K562 (cell line): ENCODE results near the gene MCCC2. TPM values are rescaled to one million over a fixed set of nuclear protein-coding genes. Genes with fewer than 3 reads are reported as not detected.

ENCODE experiments used
- ATAC-seq: fragments of 200-7000 bp; cut with Tn5 transposase; 3 replicates; pipeline ENCODE4 v1.9.1; 2020; ENCODE audit warnings: moderate library complexity
- Bru-seq: library from RNA; stranded (reverse); fragments of 400-500 nt; gene quantifications from one replicate; lab custom pipeline; 2021; lab: Mats Ljungman, UMichigan
- BruChase-seq, 2 experiments: library from RNA; stranded (reverse); fragments of 400-500 nt; gene quantifications; one replicate each; lab custom pipeline; 2021; lab: Mats Ljungman, UMichigan
- BruUV-seq: library from RNA; stranded (reverse); fragments of 400-500 nt; replicated peaks from 2 replicates; lab custom pipeline; 2021; lab: Mats Ljungman, UMichigan
- CTCF ChIA-PET: fragments of 300-600 bp; formaldehyde crosslinking; extraction: SDS; loops from one replicate; lab custom pipeline; 2021; ENCODE audit warnings: low intra/inter-chr PET ratio; lab: Yijun Ruan, JAX
- POLR2A ChIA-PET: fragments of 300-600, 350-650 bp; sonication (Branson Sonifier 250); formaldehyde crosslinking; extraction: SDS; loops from one replicate; lab custom pipeline; 2021; ENCODE audit warnings: antibody characterized with exemption, inconsistent platforms; lab: Yijun Ruan, JAX
- DNase-seq, 4 experiments: peaks; one replicate each; pipeline versions ENCODE4 v3.0.0 to v3.0.0-alpha.2; 2011 to 2018; ENCODE audit warnings: low spot score in 3 of 4, mixed read lengths in 3 of 4; ENCODE audit errors: extremely low read depth in 1 of 4
- FAIRE-seq: peaks from 2 replicates; lab custom pipeline; 2011; peaks lifted over from hg19 to GRCh38; lab: Jason Lieb, UNC
- H2AFZ ChIP-seq: 2 replicates; pipeline ENCODE4 v1.6.0; 2011; ENCODE audit warnings: low read depth, low read length, control low read depth, inconsistent platforms
- H3K27ac ChIP-seq: fragments of 200-600 bp; 3 replicates; pipeline ENCODE4 v1.8.0; 2011; ENCODE audit warnings: low read depth, mild to moderate bottlenecking, control low read depth, inconsistent platforms, low read length, moderate library complexity, mixed read lengths; ENCODE audit errors: extremely low read depth
- H3K27me3 ChIP-seq, 2 experiments: fragments of 300-600 bp in 1 of 2; 2 replicates in 1 of 2; 3 replicates in 1 of 2; pipeline versions ENCODE4 v1.6.0 to v1.8.0; 2011; ENCODE audit warnings: inconsistent platforms in 2 of 2, low read length in 2 of 2, mild to moderate bottlenecking in 1 of 2, mixed read lengths in 1 of 2, moderate library complexity in 1 of 2; ENCODE audit not compliant: control insufficient read depth in 2 of 2, insufficient read depth in 2 of 2
- H3K36me3 ChIP-seq: fragments of 300-600 bp; 3 replicates; pipeline ENCODE4 v1.8.0; 2011; ENCODE audit warnings: mild to moderate bottlenecking, low read length, inconsistent platforms; ENCODE audit not compliant: control insufficient read depth, insufficient read depth
- H3K4me1 ChIP-seq, 2 experiments: fragments of 200-600 bp in 1 of 2; replicated peaks in 1 of 2; 2 replicates in 1 of 2; 3 replicates in 1 of 2; pipeline versions ENCODE4 v1.5.1 to v1.8.0; 2011; ENCODE audit warnings: inconsistent platforms in 2 of 2, low read length in 2 of 2, mild to moderate bottlenecking in 1 of 2, mixed read lengths in 1 of 2, moderate library complexity in 1 of 2; ENCODE audit not compliant: control insufficient read depth in 2 of 2, insufficient read depth in 2 of 2
- H3K4me2 ChIP-seq: 2 replicates; pipeline ENCODE4 v1.6.1; 2011; ENCODE audit warnings: low read length, control low read depth, inconsistent platforms, mixed read lengths; ENCODE audit not compliant: insufficient read depth
- H3K4me3 ChIP-seq: fragments of 200-600 bp; sonication (generic), shearing (Covaris generic); 2 replicates; pipeline ENCODE4 v1.5.1; 2016; ENCODE audit warnings: control low read depth, inconsistent platforms
- H3K79me2 ChIP-seq: fragments of 200-600 bp; 3 replicates; pipeline ENCODE4 v1.8.0; 2011; ENCODE audit warnings: low read length, inconsistent platforms; ENCODE audit not compliant: control insufficient read depth, insufficient read depth
- H3K9ac ChIP-seq, 2 experiments: 2 replicates each; pipeline versions ENCODE4 v1.6.0 to v1.6.1; 2011; ENCODE audit warnings: low read depth in 2 of 2, low read length in 2 of 2, control low read depth in 1 of 2, inconsistent platforms in 1 of 2, mild to moderate bottlenecking in 1 of 2, mixed read lengths in 1 of 2; ENCODE audit not compliant: insufficient read depth in 1 of 2
- H3K9me1 ChIP-seq: one replicate; pipeline ENCODE4 v1.6.0; 2011; ENCODE audit warnings: inconsistent platforms, mild to moderate bottlenecking, low read length, moderate library complexity; ENCODE audit not compliant: control insufficient read depth, insufficient read depth
- H3K9me3 ChIP-seq: replicated peaks from 2 replicates; pipeline ENCODE4 v1.5.1; 2011; ENCODE audit warnings: low read depth, low read length, inconsistent platforms; ENCODE audit not compliant: control insufficient read depth, insufficient read depth
- H4K20me1 ChIP-seq: replicated peaks from 2 replicates; pipeline ENCODE4 v1.6.1; 2011; ENCODE audit warnings: low read length, inconsistent platforms, mixed read lengths; ENCODE audit not compliant: control insufficient read depth, insufficient read depth
- CBFA2T2 ChIP-seq: fragments of 450-650 bp; conservative IDR thresholded peaks from 2 replicates; pipeline ENCODE4 v1.6.1; 2017; ENCODE audit warnings: mild to moderate bottlenecking
- EHMT2 ChIP-seq: fragments of 450-650 bp; IDR thresholded peaks from 2 replicates; pipeline ENCODE4 v1.6.1; 2018; ENCODE audit warnings: antibody characterized with exemption
- ETV1 ChIP-seq: fragments of 450-650 bp; conservative IDR thresholded peaks from 2 replicates; pipeline ENCODE4 v1.6.1; 2016; ENCODE audit warnings: missing genetic modification characterization, control low read depth, low read depth, missing compliant biosample characterization
- GABPB2 ChIP-seq: fragments of 250-450 bp; sonication (Bioruptor Pico); conservative IDR thresholded peaks from 2 replicates; pipeline ENCODE4 v1.5.1; 2021; ENCODE audit warnings: mild to moderate bottlenecking
- GTF2A2 ChIP-seq: IDR thresholded peaks from 2 replicates; pipeline ENCODE4 v1.6.1; 2016; ENCODE audit warnings: mild to moderate bottlenecking, missing genetic modification characterization, missing compliant biosample characterization
- HMGN3 ChIP-seq: IDR thresholded peaks from 2 replicates; pipeline ENCODE4 v1.6.1; 2011; ENCODE audit warnings: borderline replicate concordance, low read depth, mild to moderate bottlenecking, mixed read lengths, low read length; ENCODE audit not compliant: insufficient read length; ENCODE audit errors: extremely low read depth
- KLF16 ChIP-seq: IDR thresholded peaks from 2 replicates; pipeline ENCODE4 v1.6.1; 2016; ENCODE audit warnings: antibody characterized with exemption
- LARP7 ChIP-seq: fragments of 450-650 bp; IDR thresholded peaks from 2 replicates; pipeline ENCODE4 v1.6.1; 2016
- MAZ ChIP-seq, 2 experiments: fragments of 450-650 bp in 1 of 2; sonication (generic) in 1 of 2; formaldehyde crosslinking; IDR thresholded peaks in 1 of 2; conservative IDR thresholded peaks in 1 of 2; 2 replicates each; pipeline versions ENCODE4 v1.4.0 to v1.5.0; 2020; ENCODE audit warnings: mild to moderate bottlenecking in 1 of 2, missing genetic modification reagents in 1 of 2
- PHF20 ChIP-seq: fragments of 450-650 bp; IDR thresholded peaks from 2 replicates; pipeline ENCODE4 v1.6.1; 2018; ENCODE audit not compliant: partially characterized antibody
- RUNX1 ChIP-seq: sonication (generic); IDR thresholded peaks from 2 replicates; pipeline ENCODE4 v1.6.1; 2016; ENCODE audit warnings: antibody characterized with exemption, low read depth
- SMAD4 ChIP-seq: fragments of 250-450 bp; sonication (Bioruptor Pico); conservative IDR thresholded peaks from 2 replicates; pipeline ENCODE4 v1.8.0; 2021; ENCODE audit warnings: inconsistent platforms, mild to moderate bottlenecking, moderate library complexity
- TCF7L2 ChIP-seq: fragments of 150-350 bp; IDR thresholded peaks from 2 replicates; pipeline ENCODE4 v1.6.1; 2016; ENCODE audit warnings: low read depth, mild to moderate bottlenecking, low read length, moderate library complexity
- WGBS: fragments of 100-300 bp; shearing (Covaris generic); methylation state at CpG from one replicate; pipeline ENCODE4 v1.1.6; 2016; ENCODE audit warnings: low coverage, mixed read lengths; ENCODE audit not compliant: insufficient coverage; ENCODE audit errors: missing lambda C conversion rate; 5-methylcytosine and 5-hydroxymethylcytosine counted together
- in situ Hi-C: fragments of 300-500 bp; cut with MboI; formaldehyde crosslinking; loops from 4 replicates; pipeline ENCODE4 v1.15.0; 2018; ENCODE audit warnings: inconsistent platforms, mixed read lengths
- intact Hi-C: fragments of 100-400 bp; cut with micrococcal nuclease; formaldehyde crosslinking; loops from 2 replicates; pipeline ENCODE4 v1.14.2; 2022
- long read RNA-seq, 3 experiments: library from polyadenylated mRNA in 2 of 3; library from RNA in 1 of 3; unstranded in 2 of 3; stranded (forward) in 1 of 3; transcript quantifications; one replicate each; pipeline ENCODE4 v2.0.0, GENCODE V29; 2019 to 2022
- polyA minus RNA-seq, 3 experiments: library from RNA; depleted of rRNA, polyadenylated mRNA; stranded (reverse); fragments of >200 nt; gene quantifications; 2 replicates each; pipeline ENCODE4 v1.2.3, GENCODE V29; 2011
- polyA plus RNA-seq, 8 experiments: library from polyadenylated mRNA; depleted of rRNA in 4 of 8; stranded (reverse) in 5 of 8; unstranded in 3 of 8; fragments of >200 nt; fragmentation: Nextera tagmentation in 2 of 8; fragmentation: Illumina TruSeq in 1 of 8; extraction: Ambion mirVana in 2 of 8; extraction: Trizol in 1 of 8; gene quantifications; 2 replicates each; pipeline versions ENCODE4 v1.2.1 to v1.2.3, GENCODE V29; 2011 to 2014; ENCODE audit warnings: inconsistent platforms in 1 of 8, missing spikeins in 1 of 8
- total RNA-seq, 7 experiments: library from RNA; depleted of rRNA in 6 of 7; stranded (reverse); fragments of >200 nt in 6 of 7; fragmentation: Illumina TruSeq in 2 of 7; extraction: Trizol in 2 of 7; gene quantifications; 2 replicates each; pipeline versions ENCODE4 v1.2.1 to v1.2.3, GENCODE V29; 2011 to 2021; ENCODE audit warnings: low replicate concordance in 1 of 7
- TF ChIP-seq, protein P1 (sequence below): fragments of 450-650 bp; formaldehyde crosslinking; IDR thresholded peaks from 2 replicates; pipeline ENCODE4 v1.4.0; 2020; ENCODE audit warnings: mild to moderate bottlenecking, moderate library complexity

The MCCC2 gene
- 32.5 and 56.3 TPM in 2 replicates for total RNA-seq (2011; cell fraction: chromatin; rRNA removed; ENCODE audit: low replicate concordance)
- total RNA-seq (2011; cell fraction: nucleolus; rRNA removed) = 16.7 and 18.3 TPM in 2 replicates
- total RNA-seq (2011; cell fraction: nucleoplasm; rRNA removed) = 26.6 and 38.1 TPM in 2 replicates
- total RNA-seq (2014; rRNA removed) = 37.0 and 45.8 TPM in 2 replicates
- total RNA-seq (2014; rRNA removed; fragmentation: Illumina TruSeq; extraction: Trizol) = 56.1 and 63.6 TPM in 2 replicates
- total RNA-seq (2015; rRNA removed; fragmentation: Illumina TruSeq; extraction: Trizol) = 46.4 and 48.8 TPM in 2 replicates
- total RNA-seq (2021) = 62.2 and 69.8 TPM in 2 replicates
- polyA plus RNA-seq (2011; rRNA removed) = 58.3 and 68.9 TPM in 2 replicates
- polyA plus RNA-seq (2011; cell fraction: cytosol; rRNA removed) = 41.7 and 61.3 TPM in 2 replicates
- 27.3 and 29.3 TPM in 2 replicates for polyA plus RNA-seq (2011; cell fraction: nucleus; rRNA removed)
- polyA plus RNA-seq (2012) = 31.1 and 45.4 TPM in 2 replicates
- polyA plus RNA-seq (2014; fragmentation: Illumina TruSeq; extraction: Trizol) = 66.5 and 77.9 TPM in 2 replicates
- polyA plus RNA-seq (2014; fragmentation: Nextera tagmentation; extraction: Ambion mirVana) = 10 to 100 TPM; 17.1 to 21.0 TPM
- 48.3 and 52.5 TPM in 2 replicates for polyA plus RNA-seq (2014; rRNA removed)
- 78.0 and 83.5 TPM in 2 replicates for polyA minus RNA-seq (2011; rRNA and poly(A)+ RNA removed)
- polyA minus RNA-seq (2011; cell fraction: cytosol; rRNA and poly(A)+ RNA removed) = 43.0 and 49.0 TPM in 2 replicates
- 19.9 and 32.1 TPM in 2 replicates for polyA minus RNA-seq (2011; cell fraction: nucleus; rRNA and poly(A)+ RNA removed)
- percentile 77 among the genes with signal in this experiment for Bru-seq, nascent RNA
- BruChase-seq, experiment 1, labeled RNA remaining after a 2-hour chase = percentile 78 among the genes with signal in this experiment
- percentile 76 among the genes with signal in this experiment for BruChase-seq, experiment 2, labeled RNA remaining after a 6-hour chase
- long read RNA-seq, experiment 1, transcript MCCC2-201 (17 exons, 3,665 nt) = major isoform, 40 of 150 reads
- long read RNA-seq, experiment 1, transcript MCCC2-205 (11 exons, 1,214 nt) = minor isoform, 5 of 150 reads
- long read RNA-seq, experiment 1, partial matches to known transcripts = 29 of 150 reads
- long read RNA-seq, experiment 1, other reads (novel, unspliced or antisense) = 76 of 150 reads
- long read RNA-seq, experiment 2, partial matches to known transcripts = 44 of 72 reads
- long read RNA-seq, experiment 2, other reads (novel, unspliced or antisense) = 26 of 72 reads
- long read RNA-seq, experiment 3, transcript MCCC2-201 (17 exons, 3,665 nt) = major isoform, 11 of 56 reads
- long read RNA-seq, experiment 3, partial matches to known transcripts = 4 of 56 reads
- long read RNA-seq, experiment 3, other reads (novel, unspliced or antisense) = 39 of 56 reads

DNA sequence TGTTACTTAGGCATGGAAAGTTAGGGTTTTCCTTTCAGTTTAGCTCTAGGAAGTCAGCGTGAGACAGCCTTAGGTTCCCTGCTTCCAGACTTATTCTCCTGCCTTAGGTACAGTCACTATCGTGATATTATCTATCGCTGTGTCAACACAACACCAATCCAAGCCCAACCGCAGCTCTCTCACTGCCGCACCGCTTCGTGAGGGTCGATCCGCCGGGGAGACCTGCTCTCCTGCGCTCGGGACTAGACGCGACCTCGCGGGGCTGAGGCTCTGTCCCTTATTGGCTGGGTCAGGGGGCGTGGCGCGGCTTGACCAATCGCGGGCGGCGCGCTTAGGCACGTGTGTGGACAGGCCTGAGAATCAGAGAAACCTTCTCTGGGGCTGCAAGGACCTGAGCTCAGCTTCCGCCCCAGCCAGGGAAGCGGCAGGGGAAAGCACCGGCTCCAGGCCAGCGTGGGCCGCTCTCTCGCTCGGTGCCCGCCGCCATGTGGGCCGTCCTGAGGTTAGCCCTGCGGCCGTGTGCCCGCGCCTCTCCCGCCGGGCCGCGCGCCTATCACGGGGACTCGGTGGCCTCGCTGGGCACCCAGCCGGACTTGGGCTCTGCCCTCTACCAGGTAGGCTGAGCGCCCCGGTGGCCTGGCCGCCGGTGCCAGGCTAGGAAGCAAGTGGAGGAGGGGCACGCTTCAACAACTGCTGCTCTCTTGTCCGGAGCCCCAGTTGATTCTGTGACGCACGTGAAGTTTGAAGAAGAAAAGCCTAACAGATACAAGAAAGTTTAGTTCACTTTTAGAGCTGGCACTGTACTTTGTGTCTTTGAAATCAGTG is at the start of gene MCCC2:
MCCC2 (plus strand) TSS at position 400 of the 825 bp plus-strand sequence; CDS start at position 486, 86 bp downstream.
- Histone ChIP-seq H3K4me1 (peaks cover 11 to 12% of the 10 kb centered on the region in 2 experiments; a peak in 4 of 5 replicates), H3K4me3 (peak within 1 kb of the TSS; percentile 85), H2AFZ (peak within 1 kb of the TSS; percentile 97), H3K36me3 (peaks cover 3% of the 10 kb centered on the region; the same call in 2 of the 3 replicates), H3K9me3 (no peaks in the 10 kb centered on the region), H3K9ac (peak within 1 kb of the TSS; percentile 92 to 94), H3K4me2 (peak within 1 kb of the TSS; percentile 97), H3K79me2 (peaks cover 40% of the 10 kb centered on the region), H3K27ac (peak within 1 kb of the TSS; percentile 86), H3K27me3 (no peaks in the 10 kb centered on the region), H4K20me1 (no peaks in the 10 kb centered on the region), H3K9me1 (no peaks in the 10 kb centered on the region)
- in situ Hi-C loops (no loop called here), intact Hi-C loops (no loop called here)
- ChIA-PET POLR2A (interaction anchor here (1.1 to 3.3 kb wide), 5 partner anchors 11 to 112 kb away, joined by 3 to 10 read pairs (median 5); no protein-coding TSS in a partner anchor), CTCF (no interaction called here)
- under 1% methylated on average over 33 of the region's 56 CpGs for WGBS
- BruUV-seq = TSS peak; percentile 61
- FAIRE-seq (peak; percentile 89), DNase-seq (peak; percentile 95 to 99 (median 96)), ATAC-seq (peak; percentile 99)
- no peak for TF ChIP-seq TCF7L2
- no peak for TF ChIP-seq RUNX1
- peak; percentile 26 to 79; a peak in 2 of 4 replicates for TF ChIP-seq MAZ (CRISPR knock-in tag; conservative IDR thresholded peaks at IDR 0.05 in 1 of 2, IDR thresholded peaks at IDR 0.05 in 1 of 2)
- TF ChIP-seq EHMT2 = no peak
- TF ChIP-seq LARP7 = peak; percentile 51; the same call in 1 of the 2 replicates
- TF ChIP-seq GABPB2 (CRISPR knock-in tag) = no peak
- TF ChIP-seq HMGN3 = peak; percentile 57
- TF ChIP-seq PHF20 = peak; percentile 79
- TF ChIP-seq, protein P1, sequence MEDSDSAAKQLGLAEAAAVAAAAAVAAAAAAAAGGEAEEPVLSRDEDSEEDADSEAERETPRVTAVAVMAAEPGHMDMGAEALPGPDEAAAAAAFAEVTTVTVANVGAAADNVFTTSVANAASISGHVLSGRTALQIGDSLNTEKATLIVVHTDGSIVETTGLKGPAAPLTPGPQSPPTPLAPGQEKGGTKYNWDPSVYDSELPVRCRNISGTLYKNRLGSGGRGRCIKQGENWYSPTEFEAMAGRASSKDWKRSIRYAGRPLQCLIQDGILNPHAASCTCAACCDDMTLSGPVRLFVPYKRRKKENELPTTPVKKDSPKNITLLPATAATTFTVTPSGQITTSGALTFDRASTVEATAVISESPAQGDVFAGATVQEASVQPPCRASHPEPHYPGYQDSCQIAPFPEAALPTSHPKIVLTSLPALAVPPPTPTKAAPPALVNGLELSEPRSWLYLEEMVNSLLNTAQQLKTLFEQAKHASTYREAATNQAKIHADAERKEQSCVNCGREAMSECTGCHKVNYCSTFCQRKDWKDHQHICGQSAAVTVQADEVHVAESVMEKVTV (CRISPR knock-in tag) = no peak
- TF ChIP-seq SMAD4 (CRISPR knock-in tag) = 0 out of 2 replicates have a peak, but pooled peaks have one; percentile 30
- no peak for TF ChIP-seq KLF16
- TF ChIP-seq ETV1 = peak; percentile 36; the same call in 1 of the 2 replicates
- peak; percentile 42 for TF ChIP-seq CBFA2T2
- no peak for TF ChIP-seq GTF2A2 (tag)
